ENCODE measurements around the gene GLRX5.

Gene GLRX5

GRCh38 chr14:95533391-95533821 is 1.4 kb upstream of the GLRX5 start:
- no peak for DNase-seq (ENCODE audit: low read depth in 2 of 2)

GRCh38 chr14:95533822-95534221 is 1.0 kb upstream of the GLRX5 start:
- no peak for DNase-seq (ENCODE audit: low read depth in 2 of 2)

GRCh38 chr14:95535226-95536021 is 574 bp downstream of the GLRX5 start:
- DNase-seq (ENCODE audit: low read depth in 2 of 2): no peak

GRCh38 chr14:95536036-95536593 is 1.3 kb downstream of the GLRX5 start:
- no peak for DNase-seq (ENCODE audit: low read depth in 2 of 2)

- DNase-seq (ENCODE audit: low read depth in 2 of 2): no peak
These were observed 1.8 kb downstream of the GLRX5 start for GRCh38 chr14:95536671-95537070.

GRCh38 chr14:95537298-95538089 is 2.6 kb downstream of the GLRX5 start:
- no peak for DNase-seq (ENCODE audit: low read depth in 2 of 2)

- DNase-seq (ENCODE audit: low read depth in 2 of 2): no peak
These were observed 4.1 kb downstream of the GLRX5 start for GRCh38 chr14:95538801-95539509.

GRCh38 chr14:95540236-95540855 is 5.5 kb downstream of the GLRX5 start:
- no peak for DNase-seq (ENCODE audit: low read depth in 2 of 2)

- no peak for DNase-seq (ENCODE audit: low read depth in 2 of 2)
These were observed 6.5 kb downstream of the GLRX5 start for GRCh38 chr14:95541346-95541745.

- no peak for DNase-seq (ENCODE audit: low read depth in 2 of 2)
These were observed 7.4 kb downstream of the GLRX5 start for GRCh38 chr14:95541932-95542930.

- no peak for DNase-seq (ENCODE audit: low read depth in 2 of 2)
These were observed 8.2 kb downstream of the GLRX5 start for GRCh38 chr14:95543021-95543420.

- no peak for DNase-seq (ENCODE audit: low read depth in 2 of 2)
These were observed 9.7 kb downstream of the GLRX5 start for GRCh38 chr14:95544588-95544987.

GRCh38 chr14:95545515-95546168 is 10.8 kb downstream of the GLRX5 start:
- DNase-seq (ENCODE audit: low read depth in 2 of 2): no peak

GRCh38 chr14:95547272-95547625 is 12.4 kb downstream of the GLRX5 start:
- DNase-seq (ENCODE audit: low read depth in 2 of 2): no peak

GRCh38 chr14:95547626-95548327 is 12.9 kb downstream of the GLRX5 start:
- DNase-seq (ENCODE audit: low read depth in 2 of 2): no peak

- no peak for DNase-seq (ENCODE audit: low read depth in 2 of 2)
These were observed 13.6 kb downstream of the GLRX5 start for GRCh38 chr14:95548328-95548929.

GRCh38 chr14:95549656-95550585 is 15.1 kb downstream of the GLRX5 start:
- DNase-seq (ENCODE audit: low read depth in 2 of 2): no peak

GRCh38 chr14:95551435-95551834 is 16.6 kb downstream of the GLRX5 start:
- DNase-seq (ENCODE audit: low read depth in 2 of 2): no peak
